Measurements from ENCODE around the gene YIPF3.

Gene YIPF3

DNA sequence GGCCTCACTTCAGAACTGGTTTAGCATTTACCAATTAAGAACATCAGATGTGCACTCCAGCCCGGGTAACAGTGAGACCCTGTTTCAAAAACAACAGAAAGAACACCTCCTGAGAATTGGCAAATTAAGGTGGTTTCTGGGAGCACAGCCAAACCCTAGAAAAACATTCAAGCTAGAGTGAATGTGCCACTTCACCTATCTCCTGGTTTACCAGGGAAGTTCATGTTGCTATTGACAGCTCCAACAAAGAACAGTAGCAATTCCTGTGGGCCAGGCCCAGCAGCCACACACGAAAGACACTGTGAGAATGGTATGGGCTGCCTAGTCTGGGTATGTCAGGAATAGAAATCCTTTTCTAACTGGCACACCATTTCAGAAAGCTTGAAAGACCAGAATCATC is 5.1 kb upstream of the YIPF3 start:
- no peak for TF ChIP-seq CTCF (IDR thresholded peaks at IDR 0.05; ENCODE audit: control extremely low read depth, extremely low read depth, low read depth, missing control alignments)
- ChIA-PET CTCF (interaction anchor here (0.7 to 8.0 kb wide), 4 partner anchors 12 to 166 kb away, joined by 3 to 56 read pairs (median 3); no protein-coding TSS in a partner anchor), POLR2A (no interaction called here)
- DNase-seq (ENCODE audit: extremely low spot score), result no peak

GRCh38 chr6:43520097-43520496 is 3.4 kb upstream of the YIPF3 start:
- no peak for TF ChIP-seq CTCF (IDR thresholded peaks at IDR 0.05; ENCODE audit: control extremely low read depth, extremely low read depth, low read depth, missing control alignments)
- ChIA-PET CTCF (interaction anchor here (1.4 to 8.0 kb wide), 4 partner anchors 10 to 29 kb away, joined by 5 to 56 read pairs (median 6); partner anchors contain the start of gene LRRC73), POLR2A (no interaction called here)
- no peak for DNase-seq (ENCODE audit: extremely low spot score)

DNA sequence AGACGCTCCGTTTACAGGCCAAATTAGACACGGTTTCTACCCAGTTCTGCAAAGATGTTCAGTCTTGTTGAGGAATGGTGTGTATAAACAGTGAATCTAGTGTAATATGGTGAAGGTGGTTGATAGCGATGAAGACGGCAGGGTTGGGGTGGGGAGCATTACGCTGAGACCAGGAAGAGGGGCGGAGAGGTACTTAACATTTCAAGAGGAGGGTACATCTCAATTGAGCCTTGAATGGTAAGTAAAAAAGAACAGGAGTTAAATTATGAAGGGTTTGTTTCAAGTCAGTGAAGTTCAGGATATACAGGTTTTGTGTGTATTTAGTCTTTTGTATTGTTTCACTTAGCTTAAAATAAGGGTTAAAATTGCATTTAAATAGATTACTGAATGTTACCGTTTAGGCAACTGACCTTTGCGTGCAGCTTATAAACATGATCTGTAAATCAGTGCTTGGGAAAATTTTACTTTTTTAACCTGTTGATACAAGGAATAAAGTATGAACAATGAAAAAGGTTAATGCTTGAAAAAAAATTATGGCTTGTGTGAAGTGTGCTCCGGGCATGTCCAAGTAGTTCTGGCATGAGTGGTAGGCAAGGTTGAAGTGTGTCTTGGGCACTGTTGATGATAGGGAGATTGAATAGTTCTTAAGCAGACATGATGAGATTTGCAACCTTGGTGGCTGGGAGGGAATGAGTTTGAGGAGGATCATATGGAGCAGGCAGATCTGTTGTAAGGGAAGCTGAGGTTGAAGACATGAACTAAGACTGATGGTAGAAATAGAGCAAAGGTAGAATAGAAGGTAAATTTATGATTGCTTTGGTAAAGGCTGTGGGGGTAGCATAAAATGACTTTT is 1.0 kb upstream of the YIPF3 start:
- CTCF ChIA-PET, result interaction anchor here (1.4 to 8.0 kb wide), 4 partner anchors 11 to 18 kb away, joined by 4 to 56 read pairs (median 5); no protein-coding TSS in a partner anchor
- no peak for TF ChIP-seq CTCF (IDR thresholded peaks at IDR 0.05; ENCODE audit: control extremely low read depth, extremely low read depth, low read depth, missing control alignments)
- no peak for DNase-seq (ENCODE audit: extremely low spot score)
- POLR2A ChIA-PET, result interaction anchor here (1.1 kb wide), 1 partner anchor 8 kb away, joined by 3 read pairs; no protein-coding TSS in a partner anchor

DNA sequence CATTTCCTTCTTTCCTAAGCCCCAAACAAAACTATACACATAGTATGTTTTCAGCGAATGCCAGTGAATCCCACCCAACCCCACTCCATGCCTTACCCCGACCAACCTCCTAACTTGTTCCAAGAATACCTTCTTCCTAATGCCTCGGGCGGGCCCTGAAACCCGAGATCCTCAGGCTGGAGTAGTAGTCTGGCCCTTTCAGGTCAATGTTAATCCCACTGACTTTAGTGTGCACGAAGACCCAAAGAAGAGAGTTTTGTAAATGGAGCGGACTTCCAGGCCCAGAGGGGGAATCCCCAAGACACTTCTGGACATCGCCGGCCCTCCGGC is 394 bp downstream of the YIPF3 start:
- ChIA-PET POLR2A (interaction anchor here (0.5 to 1.1 kb wide), 2 partner anchors 9 to 36 kb away, joined by 3 read pairs; no protein-coding TSS in a partner anchor), CTCF (interaction anchor here (1.4 to 8.0 kb wide), 4 partner anchors 10 to 287 kb away, joined by 3 to 56 read pairs (median 4); partner anchors contain the start of gene DNPH1)
- no peak for DNase-seq (ENCODE audit: extremely low spot score)
- TF ChIP-seq CTCF (IDR thresholded peaks at IDR 0.05; ENCODE audit: control extremely low read depth, extremely low read depth, low read depth, missing control alignments), result no peak

DNA sequence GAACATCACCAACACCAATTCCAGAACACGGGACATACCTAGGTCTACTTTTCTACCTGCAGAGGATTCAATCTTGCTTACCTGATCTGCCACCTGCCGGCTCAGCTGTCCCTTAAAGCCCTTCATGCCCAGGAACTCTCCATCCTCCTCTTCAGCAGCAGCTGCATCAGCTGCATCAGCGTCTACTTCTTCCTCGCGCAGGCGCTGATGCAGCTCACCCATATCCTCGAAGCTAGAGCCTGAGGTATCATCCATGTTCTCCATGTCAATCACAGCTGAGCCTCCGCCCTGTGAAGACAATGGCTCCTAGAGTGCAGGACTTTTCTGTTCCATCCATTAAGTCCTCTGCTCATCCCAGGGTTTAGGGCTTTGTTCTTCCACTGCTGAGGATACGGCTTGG is 918 bp downstream of the YIPF3 start:
- no peak for DNase-seq (ENCODE audit: extremely low spot score)
- TF ChIP-seq CTCF (IDR thresholded peaks at IDR 0.05; ENCODE audit: control extremely low read depth, extremely low read depth, low read depth, missing control alignments), result no peak
- POLR2A ChIA-PET, result interaction anchor here (0.6 kb wide), 1 partner anchor 59 kb away, joined by 3 read pairs; no protein-coding TSS in a partner anchor
- CTCF ChIA-PET, result interaction anchor here (1.4 to 8.0 kb wide), 2 partner anchors 9 to 287 kb away, joined by 3 to 56 read pairs; partner anchors contain the start of gene DNPH1

- no peak for TF ChIP-seq CTCF (IDR thresholded peaks at IDR 0.05; ENCODE audit: control extremely low read depth, extremely low read depth, low read depth, missing control alignments)
- ChIA-PET POLR2A (no interaction called here), CTCF (interaction anchor here (0.9 to 1.7 kb wide), 4 partner anchors 15 to 283 kb away, joined by 3 to 4 read pairs (median 3); no protein-coding TSS in a partner anchor)
These were observed 4.8 kb downstream of the YIPF3 start for GRCh38 chr6:43511824-43512415.

More at GRCh38 chr6:43511824-43512415, 4.8 kb downstream of the YIPF3 start:
- no peak for DNase-seq (ENCODE audit: extremely low spot score)

All from GM10248 (cell line).